ENCODE measurements around the gene TECTB. TPM values are rescaled to one million over a fixed set of nuclear protein-coding genes. Genes with fewer than 3 reads are reported as not detected.

TECTB gene
- total and polyA plus RNA-seq, 7 donors: not detected

DNA sequence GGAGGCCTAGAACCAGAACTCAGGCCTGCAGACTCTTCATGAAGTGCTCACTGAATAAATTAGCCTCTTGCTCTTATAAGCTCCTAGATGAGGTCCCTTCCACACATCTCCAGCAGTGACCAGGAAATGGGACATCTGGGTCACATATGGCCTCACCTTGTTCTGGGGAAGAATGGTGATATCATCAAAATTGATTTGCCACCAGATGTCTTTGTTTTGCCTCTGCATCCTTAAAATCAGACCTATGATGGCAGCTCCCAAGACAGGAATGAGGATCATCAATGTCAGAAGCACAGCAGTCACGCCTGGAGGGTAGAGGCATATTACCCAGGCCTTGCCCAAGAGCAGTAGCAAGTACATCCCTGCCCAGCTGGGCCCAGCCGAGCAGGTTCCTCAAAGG, 57.4 kb downstream of the TECTB start:
- no peak for DNase-seq
- no peak for ATAC-seq
- H3K4me3 ChIP-seq: no peak overlapping the region
- no peaks in the 10 kb centered on the region for H3K36me3 ChIP-seq (ENCODE audit: insufficient read depth in 1 of 2, low read depth in 1 of 2)
- intact Hi-C loops (cut with DNase I): no loop called here
- H3K27me3 ChIP-seq (ENCODE audit: insufficient read depth in 3 of 3, low read length in 2 of 3): no peaks in the 10 kb centered on the region
- TF ChIP-seq, protein P1, sequence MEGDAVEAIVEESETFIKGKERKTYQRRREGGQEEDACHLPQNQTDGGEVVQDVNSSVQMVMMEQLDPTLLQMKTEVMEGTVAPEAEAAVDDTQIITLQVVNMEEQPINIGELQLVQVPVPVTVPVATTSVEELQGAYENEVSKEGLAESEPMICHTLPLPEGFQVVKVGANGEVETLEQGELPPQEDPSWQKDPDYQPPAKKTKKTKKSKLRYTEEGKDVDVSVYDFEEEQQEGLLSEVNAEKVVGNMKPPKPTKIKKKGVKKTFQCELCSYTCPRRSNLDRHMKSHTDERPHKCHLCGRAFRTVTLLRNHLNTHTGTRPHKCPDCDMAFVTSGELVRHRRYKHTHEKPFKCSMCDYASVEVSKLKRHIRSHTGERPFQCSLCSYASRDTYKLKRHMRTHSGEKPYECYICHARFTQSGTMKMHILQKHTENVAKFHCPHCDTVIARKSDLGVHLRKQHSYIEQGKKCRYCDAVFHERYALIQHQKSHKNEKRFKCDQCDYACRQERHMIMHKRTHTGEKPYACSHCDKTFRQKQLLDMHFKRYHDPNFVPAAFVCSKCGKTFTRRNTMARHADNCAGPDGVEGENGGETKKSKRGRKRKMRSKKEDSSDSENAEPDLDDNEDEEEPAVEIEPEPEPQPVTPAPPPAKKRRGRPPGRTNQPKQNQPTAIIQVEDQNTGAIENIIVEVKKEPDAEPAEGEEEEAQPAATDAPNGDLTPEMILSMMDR (IDR thresholded peaks at IDR 0.05): no peak
- H3K9me3 ChIP-seq: no peaks in the 10 kb centered on the region
- 79 to 89% (median 88%) methylated on average over 2 of the region's 2 CpGs for WGBS, 3 donors
- no peak overlapping the region for H3K27ac ChIP-seq
- no peaks in the 10 kb centered on the region for H3K4me1 ChIP-seq

DNA sequence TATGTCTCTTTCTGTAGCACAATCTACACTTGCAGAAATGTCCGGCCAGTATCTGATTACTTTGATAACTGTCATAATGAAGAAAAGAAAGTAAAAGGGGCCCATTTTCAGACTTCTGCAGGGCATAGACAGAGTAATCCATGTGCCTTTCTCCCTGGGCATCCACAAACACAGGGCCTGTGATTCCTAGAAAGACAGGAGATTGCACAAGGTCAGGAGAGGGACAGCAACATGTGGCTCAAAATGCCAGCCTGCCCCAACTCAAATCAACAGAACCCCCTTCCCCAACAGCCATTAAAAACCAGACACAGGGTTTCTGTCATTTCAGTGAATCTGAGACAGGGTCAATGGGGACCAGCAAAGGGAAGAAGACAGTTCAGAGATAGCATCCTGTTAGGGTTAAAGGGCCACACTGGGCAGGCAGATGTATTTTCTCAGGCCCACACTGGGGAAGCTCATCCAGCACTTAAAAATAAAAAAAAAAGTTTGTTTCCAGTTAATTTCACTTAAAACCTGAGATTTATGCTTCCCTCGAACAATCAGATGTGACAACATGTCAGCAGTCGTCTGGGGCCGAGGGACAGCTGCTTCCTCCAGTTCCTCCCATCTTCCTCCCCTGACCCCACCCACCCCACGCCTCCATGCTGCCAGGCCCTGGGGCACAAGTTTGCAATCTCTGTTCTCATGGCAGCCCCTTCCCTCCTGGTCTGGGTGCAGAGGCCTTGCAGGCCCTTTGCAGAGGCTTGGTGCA, 60.0 kb downstream of the TECTB start:
- ATAC-seq (no peak), DNase-seq (no peak)
- Histone ChIP-seq H3K9me3 (no peaks in the 10 kb centered on the region), H3K27ac (no peak overlapping the region), H3K27me3 (ENCODE audit: insufficient read depth in 3 of 3, low read length in 2 of 3) (no peaks in the 10 kb centered on the region), H3K36me3 (ENCODE audit: insufficient read depth in 1 of 2, low read depth in 1 of 2) (no peaks in the 10 kb centered on the region), H3K4me1 (no peaks in the 10 kb centered on the region), H3K4me3 (no peak overlapping the region)
- intact Hi-C loops (cut with DNase I): no loop called here
- WGBS, 3 donors: 49 to 57% (median 49%) methylated on average over 5 of the region's 5 CpGs
- TF ChIP-seq, protein P1 (IDR thresholded peaks at IDR 0.05): no peak

DNA sequence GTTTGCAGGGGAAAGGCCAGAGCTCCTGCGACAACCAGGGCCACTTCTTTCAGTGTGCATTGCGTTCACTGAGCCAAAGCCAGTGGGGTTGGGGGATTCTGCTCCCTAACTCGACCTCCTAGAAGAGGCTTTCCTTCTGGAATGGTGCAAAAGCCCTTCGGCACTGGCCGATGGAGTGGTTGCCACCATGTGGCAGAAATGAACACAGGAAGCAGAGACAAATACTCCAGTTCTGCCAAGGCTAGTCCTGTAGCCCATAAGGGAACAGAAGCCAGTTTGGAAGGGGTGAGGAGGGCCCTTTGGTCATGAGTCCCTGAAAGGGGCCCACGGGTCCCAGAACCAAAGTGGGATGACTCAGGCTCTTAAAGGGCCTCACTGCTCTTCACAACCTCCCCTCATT, 61.1 kb downstream of the TECTB start:
- no peaks in the 10 kb centered on the region for H3K9me3 ChIP-seq

DNA sequence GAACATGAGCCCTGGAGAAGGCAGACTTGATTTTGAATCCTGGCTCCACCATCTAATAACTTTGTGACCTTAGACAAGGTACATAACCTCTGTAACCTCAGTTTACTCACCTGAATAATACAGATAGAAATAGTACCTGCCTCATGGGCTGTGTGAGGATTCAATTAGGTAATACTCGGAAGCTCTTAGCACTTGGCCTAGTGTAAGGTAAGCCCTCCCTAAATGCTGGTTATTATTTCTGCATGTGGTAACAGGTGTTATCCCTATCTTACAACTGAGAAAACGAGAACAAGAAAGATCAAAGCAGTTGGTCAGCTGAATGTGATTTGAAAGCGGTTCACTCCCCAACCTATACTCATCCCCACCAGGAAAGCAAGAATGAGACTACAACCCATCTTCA, 62.0 kb downstream of the TECTB start:
- WGBS, 3 donors: 42 to 84% (median 58%) methylated on average over 3 of the region's 3 CpGs

More for the DNA sequence above, 61.1 kb downstream of the TECTB start:
- TF ChIP-seq, protein P1 (IDR thresholded peaks at IDR 0.05): no peak
- 83 to 84% (median 83%) methylated on average over 6 of the region's 6 CpGs for WGBS, 3 donors
- intact Hi-C loops (cut with DNase I): no loop called here
- H3K4me3 ChIP-seq: no peak overlapping the region
- H3K36me3 ChIP-seq (ENCODE audit: insufficient read depth in 1 of 2, low read depth in 1 of 2): no peaks in the 10 kb centered on the region
- no peaks in the 10 kb centered on the region for H3K4me1 ChIP-seq
- no peak overlapping the region for H3K27ac ChIP-seq
- no peaks in the 10 kb centered on the region for H3K27me3 ChIP-seq (ENCODE audit: insufficient read depth in 3 of 3, low read length in 2 of 3)
- DNase-seq (no peak), ATAC-seq (no peak)

More for the DNA sequence above, 62.0 kb downstream of the TECTB start:
- Histone ChIP-seq H3K4me3 (no peak overlapping the region), H3K36me3 (ENCODE audit: insufficient read depth in 1 of 2, low read depth in 1 of 2) (no peaks in the 10 kb centered on the region), H3K27ac (no peak overlapping the region), H3K4me1 (no peaks in the 10 kb centered on the region), H3K27me3 (ENCODE audit: insufficient read depth in 3 of 3, low read length in 2 of 3) (no peaks in the 10 kb centered on the region), H3K9me3 (no peaks in the 10 kb centered on the region)
- intact Hi-C loops (cut with DNase I): no loop called here
- ATAC-seq: no peak
- no peak for DNase-seq
- TF ChIP-seq, protein P1 (IDR thresholded peaks at IDR 0.05): no peak

All from psoas muscle (tissue), 8 donors.